Measurements from ENCODE around the gene ANKRD27.
"Not testable (repeated sequence)": the region's sequence is repeated elsewhere in the genome, so short reads cannot be mapped to it uniquely, and the experiment has no call there.

Gene ANKRD27

DNA sequence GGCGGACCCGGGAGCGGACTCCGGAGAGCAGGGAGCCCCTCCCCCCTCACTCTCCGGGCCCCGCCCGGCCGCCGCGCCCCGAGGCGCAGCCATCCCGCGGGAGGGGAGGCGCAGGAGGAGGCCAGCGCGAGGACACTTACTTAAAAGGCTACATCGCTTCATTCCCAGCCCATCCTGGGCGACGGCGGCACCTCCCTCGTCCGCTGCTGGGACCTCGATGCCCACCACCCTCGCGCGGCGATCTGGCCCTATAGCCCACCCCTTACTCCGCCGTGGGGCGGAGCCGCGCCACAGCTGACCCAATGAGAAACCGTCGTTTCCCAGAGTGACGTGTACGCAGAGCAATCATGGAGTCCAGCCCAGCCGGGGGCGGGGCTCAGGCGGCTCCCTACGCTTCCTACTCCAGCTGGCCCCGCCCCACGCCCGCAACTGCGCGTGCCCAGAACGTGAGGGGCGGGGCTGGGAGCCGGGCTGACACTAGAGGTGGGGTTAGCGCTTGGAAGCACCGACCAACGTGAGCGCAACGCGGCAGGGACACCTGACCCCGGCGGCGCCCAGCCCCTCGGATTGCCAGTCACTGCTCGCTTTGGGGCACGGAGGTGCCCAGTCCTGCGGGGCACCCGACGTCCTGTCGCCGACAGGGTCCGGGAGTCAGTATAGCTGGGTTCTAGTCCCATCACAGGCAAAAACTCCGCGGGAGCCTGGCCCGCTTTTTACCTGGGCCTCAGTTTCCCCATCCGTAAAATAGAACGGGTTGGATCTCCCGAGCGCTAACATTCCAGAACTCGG is at the start of gene ANKRD27:
Gene ANKRD27 (minus strand): TSS at position 250 of the 789 bp plus-strand sequence. CDS start 16,165 bp downstream, outside the sequence.
- peak; percentile 94 for DNase-seq (ENCODE audit: extremely low read depth, low read depth)
- no peak for TF ChIP-seq CTCF (IDR thresholded peaks at IDR 0.05; ENCODE audit: low read depth, low read length)

DNA sequence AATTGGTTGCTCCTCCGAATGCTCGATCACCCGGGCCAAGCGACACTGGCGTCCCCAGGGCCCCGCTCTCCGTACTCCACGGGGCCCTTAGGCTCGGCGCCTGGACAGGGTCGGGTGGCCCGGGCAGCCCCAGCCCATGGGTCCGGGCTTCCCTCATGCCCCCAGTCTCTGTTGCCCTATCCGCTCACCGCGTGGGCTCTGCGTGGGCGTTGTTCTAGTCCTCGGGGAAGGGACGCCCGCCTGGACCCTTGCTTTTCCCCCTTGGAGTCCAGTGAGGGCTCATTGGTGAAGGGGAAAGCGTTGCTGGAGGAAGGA is 45.9 kb upstream of the ANKRD27 start:
- TF ChIP-seq CTCF (IDR thresholded peaks at IDR 0.05; ENCODE audit: low read depth, low read length): no peak
- DNase-seq (ENCODE audit: extremely low read depth, low read depth): no peak

GRCh38 chr19:32720216-32720935 is 45.4 kb upstream of the ANKRD27 start:
- TF ChIP-seq CTCF (IDR thresholded peaks at IDR 0.05; ENCODE audit: low read depth, low read length): no peak
- DNase-seq (ENCODE audit: extremely low read depth, low read depth): no peak

DNA sequence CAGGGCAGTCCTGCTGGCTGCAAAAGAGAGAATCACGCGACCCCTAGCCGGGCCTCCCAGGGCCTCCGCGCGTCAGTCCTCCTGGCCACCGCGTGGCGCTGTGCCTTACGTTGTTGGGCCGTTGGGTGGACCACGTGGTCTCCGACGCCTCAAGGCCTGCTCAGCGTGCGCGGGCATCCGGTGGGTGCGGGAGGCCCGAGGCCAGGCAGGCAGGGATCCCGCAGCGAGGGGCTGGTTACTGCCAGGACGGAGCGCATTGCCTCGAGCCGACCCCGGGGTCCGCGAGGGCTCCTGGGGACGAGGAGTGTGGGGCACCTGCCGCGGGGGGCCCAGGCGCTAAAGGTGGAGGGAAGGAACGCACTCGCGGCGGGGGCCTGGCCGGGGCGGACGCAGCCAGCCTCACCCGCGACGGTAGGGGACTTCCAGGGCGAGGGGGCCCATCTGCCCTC is 44.7 kb upstream of the ANKRD27 start, which contains the start of gene TDRD12:
Gene TDRD12 (plus strand): TSS at position 157 of the 449 bp plus-strand sequence. CDS start 306 bp downstream, outside the sequence.
- TF ChIP-seq CTCF (IDR thresholded peaks at IDR 0.05; ENCODE audit: low read depth, low read length): no peak; the same call in 1 of the 2 replicates
- DNase-seq (ENCODE audit: extremely low read depth, low read depth): no peak

- no peak for TF ChIP-seq CTCF (IDR thresholded peaks at IDR 0.05; ENCODE audit: low read depth, low read length)
- DNase-seq (ENCODE audit: extremely low read depth, low read depth): no peak
These were observed 43.3 kb upstream of the ANKRD27 start for GRCh38 chr19:32718286-32718685.

DNA sequence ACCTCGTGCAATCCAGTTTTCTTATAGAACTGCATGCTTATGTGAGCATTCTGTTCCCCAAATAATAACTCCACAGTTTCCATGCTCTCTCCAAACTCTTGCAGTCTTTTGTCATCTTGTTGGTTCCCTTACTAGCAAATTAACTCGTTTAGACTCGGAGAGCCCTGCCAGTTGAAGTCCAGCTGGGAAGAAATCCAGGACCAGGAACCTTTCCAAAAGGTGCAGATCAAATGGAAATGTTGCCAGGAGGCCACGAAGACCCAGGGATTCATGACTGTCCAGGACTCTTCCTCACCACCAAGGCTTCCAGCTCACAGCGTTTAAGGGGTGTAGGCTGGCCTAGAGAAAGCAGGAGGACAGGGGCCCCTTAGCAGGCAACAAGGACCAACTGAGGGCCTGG is 42.5 kb upstream of the ANKRD27 start:
- no peak for TF ChIP-seq CTCF (IDR thresholded peaks at IDR 0.05; ENCODE audit: low read depth, low read length)
- no peak for DNase-seq (ENCODE audit: extremely low read depth, low read depth)

DNA sequence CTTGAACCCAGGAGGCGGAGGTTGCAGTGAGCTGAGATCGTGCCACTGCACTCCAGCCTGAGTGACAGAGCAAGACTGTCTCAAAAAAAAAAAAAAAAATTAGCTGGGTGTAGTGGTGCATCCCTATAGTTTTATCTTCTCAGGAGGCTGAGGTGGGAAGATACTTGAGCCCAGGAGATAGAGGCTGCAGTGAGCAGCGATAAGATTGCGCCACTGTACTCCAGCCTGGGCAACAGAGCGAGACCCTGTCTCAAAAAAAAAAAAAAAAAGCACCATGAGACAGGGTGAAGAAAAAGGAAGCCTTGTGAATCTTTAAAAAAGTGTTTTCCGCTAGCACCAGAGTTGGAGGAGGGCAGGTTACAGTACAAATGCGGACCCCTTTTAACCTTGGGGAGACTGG is 41.2 kb upstream of the ANKRD27 start:
- DNase-seq (ENCODE audit: extremely low read depth, low read depth): not testable (repeated sequence)
